HG02840 (cell line): ENCODE data around the gene TBC1D9B.
"Not testable (repeated sequence)": the region's sequence is repeated elsewhere in the genome, so short reads cannot be mapped to it uniquely, and the experiment has no call there.

Source experiments
- ATAC-seq: cut with Tn5 transposase; IDR thresholded peaks from one replicate; pipeline ENCODE4 v1.9.1; 2021; ENCODE audit warnings: mild to moderate bottlenecking, moderate library complexity, moderate number of reproducible peaks; ENCODE audit not compliant: unreplicated experiment, low FRiP score

The TBC1D9B gene

GRCh38 chr5:179840766-179841165 lies 66.9 kb downstream of the TBC1D9B start:
- ATAC-seq = no peak

GRCh38 chr5:179840321-179840720 lies 67.4 kb downstream of the TBC1D9B start:
- ATAC-seq = no peak

GRCh38 chr5:179839328-179840256 lies 68.1 kb downstream of the TBC1D9B start:
- ATAC-seq = no peak

- ATAC-seq = no peak
Observed at GRCh38 chr5:179837076-179838011, 70.4 kb downstream of the TBC1D9B start.

GRCh38 chr5:179836225-179837019 lies 71.3 kb downstream of the TBC1D9B start:
- no peak for ATAC-seq

GRCh38 chr5:179834871-179835270 lies 72.8 kb downstream of the TBC1D9B start:
- ATAC-seq = not testable (repeated sequence)

- no peak for ATAC-seq
Observed at GRCh38 chr5:179834120-179834519, 73.6 kb downstream of the TBC1D9B start.

GRCh38 chr5:179833709-179834070 lies 74.0 kb downstream of the TBC1D9B start:
- no peak for ATAC-seq

GRCh38 chr5:179833056-179833708 lies 74.5 kb downstream of the TBC1D9B start:
- ATAC-seq = no peak

GRCh38 chr5:179832039-179832745 lies 75.5 kb downstream of the TBC1D9B start:
- ATAC-seq = no peak

- ATAC-seq = no peak
Observed at GRCh38 chr5:179830818-179831468, 76.8 kb downstream of the TBC1D9B start.

- no peak for ATAC-seq
Observed at GRCh38 chr5:179829732-179830435, 77.8 kb downstream of the TBC1D9B start.

- ATAC-seq = no peak
Observed at GRCh38 chr5:179828756-179829421, 78.8 kb downstream of the TBC1D9B start.

GRCh38 chr5:179827680-179828079 lies 80.0 kb downstream of the TBC1D9B start:
- no peak for ATAC-seq

GRCh38 chr5:179825655-179826182 lies 82.0 kb downstream of the TBC1D9B start:
- no peak for ATAC-seq

- no peak for ATAC-seq
Observed at GRCh38 chr5:179824745-179825112, 83.0 kb downstream of the TBC1D9B start.

GRCh38 chr5:179823937-179824744 lies 83.6 kb downstream of the TBC1D9B start:
- no peak for ATAC-seq
